Breast epithelium (tissue), 3 donors: ENCODE results near the gene TRIM31.

Source experiments
- POLR2A ChIP-seq: fragments of 450-650 bp; IDR thresholded peaks from one replicate; pipeline ENCODE4 v1.6.1; 2016; ENCODE audit warnings: antibody characterized with exemption, mild to moderate bottlenecking, moderate library complexity
- TF ChIP-seq, protein P1 (sequence below), 3 donors: fragments of 450-650 bp; IDR thresholded peaks; one replicate each; pipeline ENCODE4 v1.5.1; 2016 to 2017; ENCODE audit warnings: antibody characterized with exemption in 3 of 3, mild to moderate bottlenecking in 3 of 3, moderate library complexity in 3 of 3

DNA sequence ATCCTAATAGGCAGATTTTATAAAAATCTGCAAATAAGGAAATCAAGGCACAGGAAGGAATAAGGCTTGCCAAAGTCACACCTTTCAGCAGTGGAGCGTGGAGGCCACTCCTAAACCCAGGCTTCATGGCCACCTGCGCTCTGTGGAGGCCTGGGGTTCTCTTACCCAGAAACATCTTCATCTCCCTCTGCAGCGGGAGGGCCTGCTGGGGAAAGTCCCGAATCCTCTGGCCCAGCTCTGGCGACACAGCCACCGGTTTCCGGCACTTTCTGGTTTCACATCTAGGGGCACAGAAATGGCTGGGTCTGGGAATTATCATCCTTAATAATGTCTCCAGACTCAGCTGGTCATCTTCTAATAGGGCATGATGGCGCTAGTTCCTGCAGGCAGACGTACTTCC, 43.9 kb upstream of the TRIM31 start:
- no peak for TF ChIP-seq POLR2A
- TF ChIP-seq, protein P1, sequence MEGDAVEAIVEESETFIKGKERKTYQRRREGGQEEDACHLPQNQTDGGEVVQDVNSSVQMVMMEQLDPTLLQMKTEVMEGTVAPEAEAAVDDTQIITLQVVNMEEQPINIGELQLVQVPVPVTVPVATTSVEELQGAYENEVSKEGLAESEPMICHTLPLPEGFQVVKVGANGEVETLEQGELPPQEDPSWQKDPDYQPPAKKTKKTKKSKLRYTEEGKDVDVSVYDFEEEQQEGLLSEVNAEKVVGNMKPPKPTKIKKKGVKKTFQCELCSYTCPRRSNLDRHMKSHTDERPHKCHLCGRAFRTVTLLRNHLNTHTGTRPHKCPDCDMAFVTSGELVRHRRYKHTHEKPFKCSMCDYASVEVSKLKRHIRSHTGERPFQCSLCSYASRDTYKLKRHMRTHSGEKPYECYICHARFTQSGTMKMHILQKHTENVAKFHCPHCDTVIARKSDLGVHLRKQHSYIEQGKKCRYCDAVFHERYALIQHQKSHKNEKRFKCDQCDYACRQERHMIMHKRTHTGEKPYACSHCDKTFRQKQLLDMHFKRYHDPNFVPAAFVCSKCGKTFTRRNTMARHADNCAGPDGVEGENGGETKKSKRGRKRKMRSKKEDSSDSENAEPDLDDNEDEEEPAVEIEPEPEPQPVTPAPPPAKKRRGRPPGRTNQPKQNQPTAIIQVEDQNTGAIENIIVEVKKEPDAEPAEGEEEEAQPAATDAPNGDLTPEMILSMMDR (IDR thresholded peaks at IDR 0.05), result no peak
